Left renal pelvis (tissue), 4 donors: ENCODE results near the gene RNASE13. TPM values are rescaled to one million over a fixed set of nuclear protein-coding genes. Genes with fewer than 3 reads are reported as not detected.

ENCODE experiments used
- DNase-seq, 4 donors: peaks; one replicate each; pipeline ENCODE4 v3.0.0-alpha.2; 2013; ENCODE audit warnings: low read depth in 4 of 4, low spot score in 3 of 4
- polyA plus RNA-seq, 4 donors: library from polyadenylated mRNA; unstranded; fragments of 120-200 nt; gene quantifications; one replicate each; pipeline ENCODE4 v1.2.1, GENCODE V29; 2013; ENCODE audit not compliant: insufficient read length in 4 of 4

RNASE13 gene
- polyA plus RNA-seq, 4 donors = 0.44 to 0.95 (median 0.52) TPM; not detected in 1

GRCh38 chr14:21066882-21067502 lies 32.4 kb upstream of the RNASE13 start:
- no peak for DNase-seq

GRCh38 chr14:21063479-21063878 lies 28.9 kb upstream of the RNASE13 start:
- DNase-seq = no peak

GRCh38 chr14:21061347-21061668 lies 26.7 kb upstream of the RNASE13 start:
- no peak for DNase-seq

- no peak for DNase-seq
Measured at GRCh38 chr14:21060614-21061346, 26.2 kb upstream of the RNASE13 start.

- DNase-seq = no peak
Measured at GRCh38 chr14:21059842-21060613, 25.4 kb upstream of the RNASE13 start.

GRCh38 chr14:21058903-21059302 lies 24.3 kb upstream of the RNASE13 start:
- no peak for DNase-seq

- no peak for DNase-seq
Measured at GRCh38 chr14:21057803-21058675, 23.4 kb upstream of the RNASE13 start, which contains the start of gene RNASE8. Gene RNASE8 (plus strand): TSS chr14:21057822. CDS start chr14:21057893, 71 bp downstream.

GRCh38 chr14:21056520-21057163 lies 22.0 kb upstream of the RNASE13 start:
- no peak for DNase-seq

- no peak for DNase-seq
Measured at GRCh38 chr14:21055432-21056117, 21.0 kb upstream of the RNASE13 start.

- DNase-seq = no peak
Measured at GRCh38 chr14:21054768-21055145, 20.1 kb upstream of the RNASE13 start.

GRCh38 chr14:21054123-21054767 lies 19.6 kb upstream of the RNASE13 start:
- no peak for DNase-seq

GRCh38 chr14:21053184-21054122 lies 18.8 kb upstream of the RNASE13 start:
- DNase-seq = no peak

- DNase-seq = no peak
Measured at GRCh38 chr14:21050597-21050996, 16.0 kb upstream of the RNASE13 start.

GRCh38 chr14:21049271-21049673 lies 14.7 kb upstream of the RNASE13 start:
- DNase-seq = no peak

- DNase-seq = no peak
Measured at GRCh38 chr14:21048638-21049037, 14.0 kb upstream of the RNASE13 start.

- DNase-seq = no peak
Measured at GRCh38 chr14:21047378-21047781, 12.8 kb upstream of the RNASE13 start.

- no peak for DNase-seq
Measured at GRCh38 chr14:21043974-21044618, 9.5 kb upstream of the RNASE13 start.
